Smooth muscle cell of the brain vasculature (primary cell): Measurements from ENCODE around the gene P2RY11.

Experiments used
- DNase-seq: peaks from one replicate; pipeline ENCODE4 v3.0.0-alpha.2; 2012; ENCODE audit warnings: low read depth, low spot score

P2RY11 gene

GRCh38 chr19:10111405-10111811 lies at the start of gene P2RY11:
P2RY11 (plus strand) TSS chr19:10111693; CDS start chr19:10111722, 29 bp downstream.
- DNase-seq = no peak

- DNase-seq = no peak
Observed at GRCh38 chr19:10061717-10062310, 49.7 kb upstream of the P2RY11 start.

GRCh38 chr19:10068205-10068604 lies 43.3 kb upstream of the P2RY11 start:
- no peak for DNase-seq

- DNase-seq = no peak
Observed at GRCh38 chr19:10069046-10069445, 42.4 kb upstream of the P2RY11 start.

GRCh38 chr19:10070730-10071446 lies 40.6 kb upstream of the P2RY11 start:
- DNase-seq = no peak

- no peak for DNase-seq
Observed at GRCh38 chr19:10074153-10074552, 37.3 kb upstream of the P2RY11 start.

- DNase-seq = no peak
Observed at GRCh38 chr19:10076535-10076934, 35.0 kb upstream of the P2RY11 start.

- DNase-seq = no peak
Observed at GRCh38 chr19:10078329-10078728, 33.2 kb upstream of the P2RY11 start.

- DNase-seq = no peak
Observed at GRCh38 chr19:10079031-10079453, 32.5 kb upstream of the P2RY11 start.

GRCh38 chr19:10083911-10084310 lies 27.6 kb upstream of the P2RY11 start:
- no peak for DNase-seq

GRCh38 chr19:10084803-10085202 lies 26.7 kb upstream of the P2RY11 start:
- DNase-seq = no peak

- peak; percentile 40 for DNase-seq
Observed at GRCh38 chr19:10085641-10086590, 25.6 kb upstream of the P2RY11 start, which contains the start of gene SHFL. SHFL (plus strand) TSS chr19:10086317; CDS start chr19:10086428, 111 bp downstream.

GRCh38 chr19:10086591-10087192 lies 24.8 kb upstream of the P2RY11 start:
- no peak for DNase-seq

GRCh38 chr19:10087296-10088061 lies 24.0 kb upstream of the P2RY11 start:
- no peak for DNase-seq

GRCh38 chr19:10088949-10089554 lies 22.4 kb upstream of the P2RY11 start:
- DNase-seq = no peak

GRCh38 chr19:10089801-10090375 lies 21.6 kb upstream of the P2RY11 start:
- no peak for DNase-seq

- DNase-seq = no peak
Observed at GRCh38 chr19:10091370-10091687, 20.2 kb upstream of the P2RY11 start.

GRCh38 chr19:10091895-10092641 lies 19.4 kb upstream of the P2RY11 start:
- DNase-seq = no peak

- no peak for DNase-seq
Observed at GRCh38 chr19:10092648-10093294, 18.7 kb upstream of the P2RY11 start.
